ENCODE results near the gene SPIRE1. TPM values are rescaled to one million over a fixed set of nuclear protein-coding genes. Genes with fewer than 3 reads are reported as not detected.
"Not testable (repeated sequence)": the region's sequence is repeated elsewhere in the genome, so short reads cannot be mapped to it uniquely, and the experiment has no call there.

SPIRE1 gene
- total RNA-seq, 4 donors from 2014 or later: 4.7 to 49.5 (median 7.1) TPM

- no peak for DNase-seq
- TF ChIP-seq CTCF (IDR thresholded peaks at IDR 0.05) (no peak), POLR2A (IDR thresholded peaks at IDR 0.05) (no peak)
Measured at GRCh38 chr18:12540751-12541150, 117.2 kb downstream of the SPIRE1 start.

GRCh38 chr18:12539158-12539557 lies 118.7 kb downstream of the SPIRE1 start:
- not testable (repeated sequence) for DNase-seq, H3K4me1 ChIP-seq, H3K4me3 ChIP-seq, H3K9me3 ChIP-seq, H3K36me3 ChIP-seq, H3K27ac ChIP-seq, H3K27me3 ChIP-seq

More at GRCh38 chr18:12540751-12541150, 117.2 kb downstream of the SPIRE1 start:
- H3K4me3 ChIP-seq: no peak overlapping the region
- H3K9me3 ChIP-seq: no peaks in the 10 kb centered on the region
- no peaks in the 10 kb centered on the region for H3K36me3 ChIP-seq
- H3K27me3 ChIP-seq: no peaks in the 10 kb centered on the region
- no peak overlapping the region for H3K27ac ChIP-seq
- no peaks in the 10 kb centered on the region for H3K4me1 ChIP-seq

- Histone ChIP-seq H3K4me1 (no peaks in the 10 kb centered on the region), H3K4me3 (no peak overlapping the region), H3K36me3 (no peaks in the 10 kb centered on the region), H3K9me3 (no peaks in the 10 kb centered on the region), H3K27ac (no peak overlapping the region), H3K27me3 (no peaks in the 10 kb centered on the region)
- no peak for DNase-seq
- TF ChIP-seq POLR2A (IDR thresholded peaks at IDR 0.05) (no peak), CTCF (IDR thresholded peaks at IDR 0.05) (no peak)
Measured at GRCh38 chr18:12534820-12535219, 123.1 kb downstream of the SPIRE1 start.

- Histone ChIP-seq H3K4me1 (no peaks in the 10 kb centered on the region), H3K27me3 (no peaks in the 10 kb centered on the region), H3K9me3 (no peaks in the 10 kb centered on the region), H3K27ac (no peak overlapping the region), H3K36me3 (no peaks in the 10 kb centered on the region), H3K4me3 (no peak overlapping the region)
- DNase-seq: no peak
- TF ChIP-seq CTCF (IDR thresholded peaks at IDR 0.05) (no peak), POLR2A (IDR thresholded peaks at IDR 0.05) (no peak)
Measured at GRCh38 chr18:12532661-12533060, 125.2 kb downstream of the SPIRE1 start.

- H3K4me1 ChIP-seq: no peaks in the 10 kb centered on the region
- no peak overlapping the region for H3K27ac ChIP-seq
- no peaks in the 10 kb centered on the region for H3K36me3 ChIP-seq
- DNase-seq: no peak
- H3K27me3 ChIP-seq: no peaks in the 10 kb centered on the region
- no peak overlapping the region for H3K4me3 ChIP-seq
- TF ChIP-seq CTCF (IDR thresholded peaks at IDR 0.05): no peak
- no peak for TF ChIP-seq POLR2A (IDR thresholded peaks at IDR 0.05)
- no peaks in the 10 kb centered on the region for H3K9me3 ChIP-seq
Measured at GRCh38 chr18:12531749-12532148, 126.2 kb downstream of the SPIRE1 start.

GRCh38 chr18:12520442-12520992 lies 137.4 kb downstream of the SPIRE1 start:
- H3K27me3 ChIP-seq: no peaks in the 10 kb centered on the region
- no peak for DNase-seq
- no peaks in the 10 kb centered on the region for H3K9me3 ChIP-seq
- H3K4me3 ChIP-seq: no peak overlapping the region
- TF ChIP-seq CTCF (IDR thresholded peaks at IDR 0.05) (no peak), POLR2A (IDR thresholded peaks at IDR 0.05) (no peak)
- H3K36me3 ChIP-seq: no peaks in the 10 kb centered on the region
- H3K27ac ChIP-seq: no peak overlapping the region
- H3K4me1 ChIP-seq: no peaks in the 10 kb centered on the region

All from Peyer's patch (tissue), 4 donors.